HL-60 (cell line): ENCODE results near the gene WWP2.

Source experiments
- DNase-seq, 2 experiments: peaks; one replicate each; pipeline ENCODE4 v3.0.0-alpha.2; 2010 to 2020; ENCODE audit warnings: low read depth in 1 of 2, low spot score in 1 of 2
- H3K27ac ChIP-seq: fragments of 250-450 bp; sonication (Bioruptor Pico); replicated peaks from 2 replicates; pipeline ENCODE4 v1.5.1; 2020; ENCODE audit warnings: mild to moderate bottlenecking, moderate library complexity
- H3K27me3 ChIP-seq: fragments of 250-450 bp; sonication (Bioruptor Pico); 2 replicates; pipeline ENCODE4 v1.5.1; 2021; ENCODE audit warnings: mild to moderate bottlenecking, moderate library complexity; ENCODE audit not compliant: insufficient read depth, poor library complexity, severe bottlenecking
- H3K4me3 ChIP-seq: replicated peaks from 2 replicates; pipeline ENCODE4 v1.5.1; 2011; ENCODE audit warnings: mild to moderate bottlenecking, control low read depth, low read length; ENCODE audit not compliant: insufficient read depth
- CTCF ChIP-seq: IDR thresholded peaks from one replicate; pipeline ENCODE4 v1.5.1; 2011; ENCODE audit warnings: low read length, control low read depth, inconsistent platforms; ENCODE audit not compliant: insufficient read depth
- GABPA ChIP-seq: IDR thresholded peaks from 2 replicates; pipeline ENCODE4 v1.6.1; 2012; ENCODE audit warnings: low read depth
- POLR2AphosphoS5 ChIP-seq: IDR thresholded peaks from 2 replicates; pipeline ENCODE4 v1.6.1; 2012; ENCODE audit warnings: low read depth
- REST ChIP-seq: IDR thresholded peaks from 2 replicates; pipeline ENCODE4 v1.6.1; 2012; ENCODE audit warnings: low read depth; ENCODE audit not compliant: insufficient replicate concordance
- SPI1 ChIP-seq: IDR thresholded peaks from 2 replicates; pipeline ENCODE4 v1.6.1; 2012; ENCODE audit warnings: low read depth, mild to moderate bottlenecking, borderline replicate concordance

WWP2 gene

GRCh38 chr16:69905171-69905555 lies 143.0 kb downstream of the WWP2 start:
- Histone ChIP-seq H3K27ac (no peak overlapping the region), H3K27me3 (no peaks in the 10 kb centered on the region), H3K4me3 (no peak overlapping the region)
- DNase-seq, result no peak
- TF ChIP-seq SPI1 (no peak), GABPA (no peak), CTCF (no peak), REST (no peak), POLR2AphosphoS5 (no peak)

GRCh38 chr16:69906838-69907401 lies 144.8 kb downstream of the WWP2 start:
- DNase-seq, result no peak
- H3K4me3 ChIP-seq, result no peak overlapping the region
- no peaks in the 10 kb centered on the region for H3K27me3 ChIP-seq
- H3K27ac ChIP-seq, result no peak overlapping the region
- TF ChIP-seq CTCF, result no peak
- TF ChIP-seq REST, result no peak
- no peak for TF ChIP-seq POLR2AphosphoS5
- TF ChIP-seq GABPA, result no peak
- no peak for TF ChIP-seq SPI1

- H3K27ac ChIP-seq, result no peak overlapping the region
- no peaks in the 10 kb centered on the region for H3K27me3 ChIP-seq
- no peak for DNase-seq
- TF ChIP-seq GABPA (no peak), SPI1 (no peak), REST (no peak), POLR2AphosphoS5 (no peak), CTCF (no peak)
- no peak overlapping the region for H3K4me3 ChIP-seq
These were observed 146.9 kb downstream of the WWP2 start for GRCh38 chr16:69909043-69909442.
